Measurements from ENCODE around the gene IDH3B.
"Not testable (repeated sequence)": the region's sequence is repeated elsewhere in the genome, so short reads cannot be mapped to it uniquely, and the experiment has no call there.

The IDH3B gene

GRCh38 chr20:2663887-2664719 is at the start of gene IDH3B:
TSS of gene IDH3B (minus strand) at chr20:2664216. CDS start at chr20:2664188, 28 bp downstream.
- DNase-seq = peak; percentile 90 to 93

- no peak for DNase-seq
Observed at GRCh38 chr20:2713285-2713684, 49.3 kb upstream of the IDH3B start.

- DNase-seq = no peak
Observed at GRCh38 chr20:2709205-2709981, 45.4 kb upstream of the IDH3B start.

GRCh38 chr20:2708665-2709064 is 44.6 kb upstream of the IDH3B start:
- DNase-seq = no peak

GRCh38 chr20:2708073-2708415 is 44.0 kb upstream of the IDH3B start:
- no peak for DNase-seq

- DNase-seq = no peak
Observed at GRCh38 chr20:2707353-2708072, 43.5 kb upstream of the IDH3B start.

- peak in 1 of 2 experiments; percentile 34 for DNase-seq
Observed at GRCh38 chr20:2706688-2707352, 42.8 kb upstream of the IDH3B start.

GRCh38 chr20:2705931-2706645 is 42.1 kb upstream of the IDH3B start:
- DNase-seq = no peak

- DNase-seq = no peak
Observed at GRCh38 chr20:2703716-2704475, 39.9 kb upstream of the IDH3B start.

GRCh38 chr20:2701671-2702081 is 37.7 kb upstream of the IDH3B start:
- no peak for DNase-seq

- no peak for DNase-seq
Observed at GRCh38 chr20:2700913-2701620, 37.1 kb upstream of the IDH3B start.

GRCh38 chr20:2699775-2700413 is 35.9 kb upstream of the IDH3B start:
- no peak for DNase-seq

- DNase-seq = no peak
Observed at GRCh38 chr20:2698912-2699311, 34.9 kb upstream of the IDH3B start.

GRCh38 chr20:2698186-2698817 is 34.3 kb upstream of the IDH3B start:
- no peak for DNase-seq

GRCh38 chr20:2697768-2698167 is 33.8 kb upstream of the IDH3B start:
- no peak for DNase-seq

- DNase-seq = no peak
Observed at GRCh38 chr20:2696646-2697045, 32.6 kb upstream of the IDH3B start.

GRCh38 chr20:2695984-2696525 is 32.0 kb upstream of the IDH3B start:
- not testable (repeated sequence) for DNase-seq

GRCh38 chr20:2695206-2695983 is 31.4 kb upstream of the IDH3B start:
- no peak for DNase-seq

GRCh38 chr20:2694519-2694918 is 30.5 kb upstream of the IDH3B start:
- DNase-seq = no peak
